GF-D8 (cell line): ENCODE results near the gene KCNJ5.
A peak's percentile ranks its signal among the peaks of the same experiment; 100 is the strongest.

Experiments
- DNase-seq: peaks from one replicate; lab custom pipeline; 2025; lab: John Stamatoyannopoulos, UW

KCNJ5 gene

DNA sequence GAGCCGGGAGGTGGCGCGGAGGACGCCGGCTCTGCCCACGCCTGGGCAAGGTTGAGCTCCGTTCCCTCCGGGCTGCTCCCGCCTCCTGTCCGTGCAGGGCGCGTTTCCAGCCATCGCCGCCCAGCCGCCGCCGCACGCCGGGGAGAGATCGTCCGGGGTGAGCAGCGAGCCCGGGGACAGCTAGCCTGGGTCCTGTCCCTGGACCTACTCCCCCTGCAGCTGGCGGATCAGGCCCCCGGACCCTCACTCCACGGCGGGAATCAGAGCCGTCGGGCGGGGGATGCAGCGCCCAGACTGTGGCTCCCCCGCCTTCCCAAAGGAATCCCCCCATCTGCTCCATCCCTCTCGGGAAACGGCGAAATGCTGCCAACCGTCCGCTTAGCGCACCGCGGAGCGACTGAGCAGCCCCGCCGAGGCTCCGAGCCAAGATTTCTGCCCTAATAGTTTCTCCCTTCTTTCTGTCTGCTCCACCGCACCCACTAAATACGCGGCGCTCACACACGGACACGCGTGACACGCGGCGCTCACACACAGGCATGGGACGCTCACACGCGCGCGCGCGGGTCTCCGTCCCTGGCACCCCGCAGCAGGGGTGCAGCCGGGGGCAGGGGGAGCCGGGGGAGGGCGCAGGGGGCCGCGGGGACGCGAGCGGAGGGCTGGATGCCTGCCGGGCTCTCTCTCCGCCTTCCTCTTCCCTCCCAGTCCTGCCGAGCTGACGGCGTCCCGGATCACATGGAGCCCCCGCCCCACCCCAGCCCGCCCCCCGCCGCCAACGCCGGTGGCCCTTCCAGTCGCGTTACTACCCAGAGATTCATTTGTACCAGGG is at the start of gene KCNJ5:
Gene KCNJ5 (plus strand): TSS at position 814 of the 826 bp plus-strand sequence. CDS start 19,918 bp downstream, outside the sequence.
- no peak for DNase-seq

GRCh38 chr11:128841461-128842072 is 49.6 kb upstream of the KCNJ5 start:
- no peak for DNase-seq

GRCh38 chr11:128843198-128843785 is 47.9 kb upstream of the KCNJ5 start:
- DNase-seq = peak; percentile 38

DNA sequence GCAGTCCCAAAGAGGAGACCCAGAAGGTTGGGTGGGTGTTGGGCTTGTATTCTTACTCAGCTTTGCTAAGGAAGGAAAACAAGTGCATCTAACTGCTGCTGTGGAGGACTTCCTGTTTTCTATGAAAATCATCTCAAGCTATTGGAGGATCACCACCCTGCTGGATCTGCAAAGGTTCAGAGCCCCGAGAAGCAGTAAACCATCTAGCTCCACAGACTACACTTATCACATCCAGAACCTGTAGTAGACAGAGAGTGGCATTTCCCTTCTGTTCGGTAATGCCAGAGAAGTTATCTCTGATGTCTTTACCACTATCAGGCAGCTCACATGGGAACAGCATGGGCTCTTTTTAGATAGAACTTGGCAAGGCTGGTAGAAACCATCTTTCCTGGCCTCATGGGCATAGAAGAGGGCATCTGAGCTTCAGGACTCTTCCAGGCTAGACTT is 45.8 kb upstream of the KCNJ5 start:
- no peak for DNase-seq

DNA sequence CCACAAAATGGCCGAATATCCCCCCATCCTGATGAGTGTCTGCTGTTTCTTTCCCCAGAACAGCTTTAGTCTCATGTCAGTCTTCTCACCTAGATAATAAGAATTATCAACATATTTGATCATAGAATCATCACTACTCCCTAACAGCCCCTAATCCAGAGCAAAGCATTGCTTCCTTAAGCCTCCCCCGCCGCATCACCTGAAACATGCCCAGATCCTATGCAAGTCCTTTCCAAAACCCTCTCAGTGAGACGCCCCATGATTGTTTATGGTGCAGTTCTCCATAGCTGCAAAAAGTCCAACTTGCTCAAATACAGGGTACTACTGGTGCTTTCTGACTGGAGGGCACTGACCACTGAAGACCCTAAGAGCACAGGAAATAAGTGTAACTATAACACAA is 44.2 kb upstream of the KCNJ5 start:
- DNase-seq = no peak

- peak; percentile 35 for DNase-seq
Observed at GRCh38 chr11:128848815-128849455, 42.2 kb upstream of the KCNJ5 start.

DNA sequence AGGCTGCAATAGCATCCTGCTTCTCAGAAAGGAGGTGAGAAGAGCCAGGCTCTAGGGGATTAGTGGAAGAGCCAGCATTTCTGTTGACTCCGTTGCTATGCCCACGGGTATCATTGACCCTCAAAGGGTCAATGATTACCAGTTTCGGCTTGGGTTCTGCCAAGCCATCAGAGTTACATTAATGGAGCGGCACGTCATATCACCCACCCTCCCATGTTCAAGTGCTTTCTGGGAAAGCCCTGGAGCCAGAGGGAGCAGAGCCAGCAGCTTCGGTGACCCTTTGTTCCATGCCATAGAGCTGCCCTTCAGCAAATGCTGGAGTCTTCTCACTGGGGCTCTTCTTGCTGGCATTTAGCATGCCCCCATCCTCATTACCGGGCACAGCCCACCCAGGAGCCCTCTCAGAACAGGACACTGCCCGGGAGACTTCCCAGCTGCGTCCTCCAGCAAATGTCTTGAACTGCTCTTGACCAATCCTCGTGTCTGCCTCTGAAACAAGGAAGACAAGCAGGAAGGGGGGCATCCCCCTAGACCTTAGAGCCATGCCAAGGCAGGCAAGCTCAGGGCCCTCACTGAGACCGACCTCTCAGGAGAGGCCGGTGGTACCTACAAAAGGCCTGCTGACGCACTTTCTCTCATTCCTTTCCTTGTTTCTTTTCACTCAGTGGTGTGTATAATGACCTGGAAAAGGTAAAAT is 38.7 kb upstream of the KCNJ5 start:
- no peak for DNase-seq

- DNase-seq = no peak
Observed at GRCh38 chr11:128853559-128853958, 37.6 kb upstream of the KCNJ5 start.

GRCh38 chr11:128854841-128855240 is 36.3 kb upstream of the KCNJ5 start:
- no peak for DNase-seq

DNA sequence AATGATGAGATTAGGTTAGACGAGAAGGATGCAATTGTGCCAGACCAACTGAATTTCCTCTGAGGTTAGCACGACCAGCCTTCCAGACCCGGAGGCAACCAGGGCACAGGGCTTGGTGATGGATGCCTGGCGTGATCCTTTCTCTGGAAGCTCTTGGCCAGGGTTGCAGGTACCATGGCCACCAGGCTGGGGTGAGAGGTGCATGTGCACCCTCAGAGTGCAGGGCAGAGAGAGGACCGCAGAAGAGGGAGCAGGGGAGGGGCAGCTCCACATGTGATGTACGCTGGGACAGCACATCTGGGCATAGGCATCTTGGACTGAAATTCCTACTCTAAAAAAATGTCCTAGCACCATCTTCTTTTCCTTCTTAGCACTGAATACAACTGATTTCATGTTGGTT is 34.9 kb upstream of the KCNJ5 start:
- DNase-seq = no peak

GRCh38 chr11:128857341-128857740 is 33.8 kb upstream of the KCNJ5 start:
- DNase-seq = no peak

GRCh38 chr11:128859563-128860441 is 31.4 kb upstream of the KCNJ5 start:
- no peak for DNase-seq

- no peak for DNase-seq
Observed at GRCh38 chr11:128860571-128861361, 30.4 kb upstream of the KCNJ5 start.

- no peak for DNase-seq
Observed at GRCh38 chr11:128862406-128862805, 28.8 kb upstream of the KCNJ5 start.

DNA sequence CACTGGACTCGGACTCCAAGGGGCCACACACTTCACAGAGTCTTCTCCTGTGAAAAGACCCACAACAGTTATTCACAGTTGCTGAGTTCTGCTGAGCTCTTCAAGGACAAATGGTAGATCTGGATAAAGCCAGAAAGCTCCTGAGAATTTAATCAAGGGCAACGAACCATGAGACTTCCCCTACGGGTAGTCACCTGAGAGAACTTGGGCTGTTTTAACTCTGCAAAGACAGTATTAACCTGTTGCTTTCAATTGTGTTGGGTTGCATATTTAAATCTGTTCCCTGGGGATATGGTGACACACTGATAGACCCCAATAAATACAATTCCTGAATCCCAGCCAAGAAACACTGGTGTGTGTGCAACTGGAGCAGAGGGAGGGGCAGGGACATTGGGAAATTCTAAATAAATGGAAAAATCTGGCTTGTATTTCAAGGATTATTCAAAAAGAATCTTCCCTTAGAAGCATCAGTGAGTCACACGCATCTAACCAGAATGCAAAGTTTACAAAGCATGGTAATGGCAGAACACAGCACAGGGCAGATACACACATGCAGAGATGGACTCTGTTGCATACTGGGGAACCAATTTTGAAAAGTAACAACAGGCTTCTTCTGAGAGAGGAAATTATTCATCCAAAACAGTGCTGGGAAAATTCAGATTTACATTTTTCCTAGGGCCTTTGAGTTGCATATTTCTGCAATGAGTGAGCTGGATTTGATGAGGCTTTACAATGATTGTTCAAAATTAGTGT is 28.1 kb upstream of the KCNJ5 start:
- DNase-seq = no peak

DNA sequence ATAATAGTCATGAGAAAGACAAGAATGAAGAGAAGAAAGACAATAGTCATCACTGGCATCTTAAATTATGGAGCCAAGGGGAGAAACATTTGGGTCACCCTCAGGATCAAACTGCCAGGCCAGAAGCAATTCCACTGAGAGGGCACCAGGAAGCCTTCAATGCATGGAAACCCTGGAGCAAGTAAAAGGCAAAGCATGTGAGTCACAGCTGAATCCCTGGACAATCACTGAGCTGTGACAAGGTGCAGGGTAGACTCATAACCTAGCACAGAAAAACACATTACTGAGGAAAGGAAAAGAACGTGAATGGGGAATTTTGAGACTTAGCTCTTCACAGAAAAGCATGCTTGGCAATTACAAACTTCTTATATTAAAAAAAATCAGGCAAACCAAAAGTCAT is 25.7 kb upstream of the KCNJ5 start:
- no peak for DNase-seq

- DNase-seq = no peak
Observed at GRCh38 chr11:128867277-128867676, 23.9 kb upstream of the KCNJ5 start, which contains the start of gene KCNJ1. Gene KCNJ1 (minus strand): TSS chr11:128867296. CDS start chr11:128840243, 27,053 bp downstream.

DNA sequence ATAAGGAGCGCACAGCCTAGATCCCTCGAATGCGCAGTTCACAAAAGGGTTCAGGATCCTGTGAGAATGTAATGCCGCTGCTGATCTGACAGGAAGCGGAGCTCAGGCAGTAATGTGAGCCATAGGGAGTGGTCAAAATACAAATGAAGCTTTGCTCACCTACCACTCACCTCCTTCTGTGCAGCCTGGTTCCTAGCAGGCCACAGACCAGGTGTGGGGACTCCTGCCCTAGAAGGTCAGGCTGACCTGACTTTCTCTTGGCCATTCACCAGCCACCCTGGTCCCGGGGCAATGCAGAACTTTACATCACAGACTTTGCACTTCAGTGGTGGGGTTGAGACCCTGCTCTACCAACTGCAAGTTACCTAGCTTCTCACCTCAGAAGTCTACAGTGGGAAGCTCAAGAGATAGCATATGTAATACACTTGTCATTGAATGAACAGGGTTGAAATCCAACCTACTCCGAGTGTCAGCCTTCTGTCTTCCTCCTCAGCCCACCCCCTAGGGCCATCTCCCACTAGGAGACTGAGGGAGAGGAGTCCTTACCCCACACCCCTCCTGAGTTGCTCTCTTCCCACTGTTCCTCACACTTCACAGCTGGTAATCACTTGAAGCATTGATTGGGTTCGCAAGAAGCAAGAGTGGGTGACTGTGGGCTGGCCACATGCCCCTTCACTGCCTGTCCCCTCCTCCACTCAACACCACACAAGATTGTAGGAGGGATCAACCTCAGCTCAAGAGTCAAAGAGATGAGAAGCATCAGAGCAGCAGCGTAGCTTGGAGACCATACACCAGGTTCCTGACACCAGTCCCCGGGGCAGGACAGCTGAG is 22.1 kb upstream of the KCNJ5 start:
- no peak for DNase-seq
